ENCODE measurements around the gene KLRG1.

DNA sequence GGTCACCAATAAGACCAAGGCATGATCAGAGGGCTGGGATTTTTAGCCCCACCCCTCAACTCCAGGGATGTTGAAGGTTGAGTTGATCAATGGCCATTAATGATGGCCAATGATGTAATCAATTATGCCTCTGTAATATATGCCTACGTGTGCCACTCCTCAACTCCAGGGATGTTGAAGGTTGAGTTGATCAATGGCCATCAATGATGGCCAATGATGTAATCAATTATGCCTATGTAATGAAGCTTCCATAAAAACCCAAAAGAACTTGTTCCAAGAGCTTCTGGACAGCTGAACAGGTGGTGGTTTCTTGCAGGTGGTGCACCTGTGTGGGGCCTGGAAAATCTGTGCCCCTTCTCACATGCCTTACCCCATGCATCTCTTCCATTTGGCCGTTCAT is 33.2 kb downstream of the KLRG1 start:
- TF ChIP-seq, protein P1, sequence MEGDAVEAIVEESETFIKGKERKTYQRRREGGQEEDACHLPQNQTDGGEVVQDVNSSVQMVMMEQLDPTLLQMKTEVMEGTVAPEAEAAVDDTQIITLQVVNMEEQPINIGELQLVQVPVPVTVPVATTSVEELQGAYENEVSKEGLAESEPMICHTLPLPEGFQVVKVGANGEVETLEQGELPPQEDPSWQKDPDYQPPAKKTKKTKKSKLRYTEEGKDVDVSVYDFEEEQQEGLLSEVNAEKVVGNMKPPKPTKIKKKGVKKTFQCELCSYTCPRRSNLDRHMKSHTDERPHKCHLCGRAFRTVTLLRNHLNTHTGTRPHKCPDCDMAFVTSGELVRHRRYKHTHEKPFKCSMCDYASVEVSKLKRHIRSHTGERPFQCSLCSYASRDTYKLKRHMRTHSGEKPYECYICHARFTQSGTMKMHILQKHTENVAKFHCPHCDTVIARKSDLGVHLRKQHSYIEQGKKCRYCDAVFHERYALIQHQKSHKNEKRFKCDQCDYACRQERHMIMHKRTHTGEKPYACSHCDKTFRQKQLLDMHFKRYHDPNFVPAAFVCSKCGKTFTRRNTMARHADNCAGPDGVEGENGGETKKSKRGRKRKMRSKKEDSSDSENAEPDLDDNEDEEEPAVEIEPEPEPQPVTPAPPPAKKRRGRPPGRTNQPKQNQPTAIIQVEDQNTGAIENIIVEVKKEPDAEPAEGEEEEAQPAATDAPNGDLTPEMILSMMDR (IDR thresholded peaks at IDR 0.05; ENCODE audit: insufficient read depth, low read length): no peak
- TF ChIP-seq, protein P2, sequence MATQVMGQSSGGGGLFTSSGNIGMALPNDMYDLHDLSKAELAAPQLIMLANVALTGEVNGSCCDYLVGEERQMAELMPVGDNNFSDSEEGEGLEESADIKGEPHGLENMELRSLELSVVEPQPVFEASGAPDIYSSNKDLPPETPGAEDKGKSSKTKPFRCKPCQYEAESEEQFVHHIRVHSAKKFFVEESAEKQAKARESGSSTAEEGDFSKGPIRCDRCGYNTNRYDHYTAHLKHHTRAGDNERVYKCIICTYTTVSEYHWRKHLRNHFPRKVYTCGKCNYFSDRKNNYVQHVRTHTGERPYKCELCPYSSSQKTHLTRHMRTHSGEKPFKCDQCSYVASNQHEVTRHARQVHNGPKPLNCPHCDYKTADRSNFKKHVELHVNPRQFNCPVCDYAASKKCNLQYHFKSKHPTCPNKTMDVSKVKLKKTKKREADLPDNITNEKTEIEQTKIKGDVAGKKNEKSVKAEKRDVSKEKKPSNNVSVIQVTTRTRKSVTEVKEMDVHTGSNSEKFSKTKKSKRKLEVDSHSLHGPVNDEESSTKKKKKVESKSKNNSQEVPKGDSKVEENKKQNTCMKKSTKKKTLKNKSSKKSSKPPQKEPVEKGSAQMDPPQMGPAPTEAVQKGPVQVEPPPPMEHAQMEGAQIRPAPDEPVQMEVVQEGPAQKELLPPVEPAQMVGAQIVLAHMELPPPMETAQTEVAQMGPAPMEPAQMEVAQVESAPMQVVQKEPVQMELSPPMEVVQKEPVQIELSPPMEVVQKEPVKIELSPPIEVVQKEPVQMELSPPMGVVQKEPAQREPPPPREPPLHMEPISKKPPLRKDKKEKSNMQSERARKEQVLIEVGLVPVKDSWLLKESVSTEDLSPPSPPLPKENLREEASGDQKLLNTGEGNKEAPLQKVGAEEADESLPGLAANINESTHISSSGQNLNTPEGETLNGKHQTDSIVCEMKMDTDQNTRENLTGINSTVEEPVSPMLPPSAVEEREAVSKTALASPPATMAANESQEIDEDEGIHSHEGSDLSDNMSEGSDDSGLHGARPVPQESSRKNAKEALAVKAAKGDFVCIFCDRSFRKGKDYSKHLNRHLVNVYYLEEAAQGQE (IDR thresholded peaks at IDR 0.05; ENCODE audit: insufficient replicate concordance, low read depth): no peak
- TF ChIP-seq POLR2AphosphoS5 (IDR thresholded peaks at IDR 0.05; ENCODE audit: low read depth): no peak
